Sigmoid colon (tissue), 7 donors: ENCODE data around the gene YKT6. TPM values are rescaled to one million over a fixed set of nuclear protein-coding genes. Genes with fewer than 3 reads are reported as not detected.
"Not testable (repeated sequence)": the region's sequence is repeated elsewhere in the genome, so short reads cannot be mapped to it uniquely, and the experiment has no call there.

Source experiments
- DNase-seq: peaks from one replicate; pipeline ENCODE4 v3.0.0-alpha.2; 2019
- H3K27ac ChIP-seq, 4 donors: fragments of 200-600 bp; sonication (generic); one replicate each; pipeline ENCODE4 v1.5.1; 2016 to 2019; ENCODE audit warnings: mild to moderate bottlenecking in 1 of 4
- H3K27me3 ChIP-seq, 3 donors: fragments of 200-600 bp; sonication (generic); one replicate each; pipeline ENCODE4 v1.5.1; 2019; ENCODE audit warnings: mild to moderate bottlenecking in 1 of 3
- H3K36me3 ChIP-seq, 4 donors: fragments of 200-600 bp; sonication (generic); one replicate each; pipeline ENCODE4 v1.5.1; 2016 to 2019
- H3K4me1 ChIP-seq, 4 donors: fragments of 200-600 bp; sonication (generic); one replicate each; pipeline ENCODE4 v1.5.1; 2017 to 2019
- H3K4me3 ChIP-seq, 4 donors: fragments of 200-600 bp; sonication (generic); one replicate each; pipeline ENCODE4 v1.5.1; 2017 to 2019; ENCODE audit warnings: mild to moderate bottlenecking in 2 of 4, moderate library complexity in 1 of 4
- H3K9me3 ChIP-seq, 4 donors: fragments of 200-600 bp in 3 of 4; sonication (generic) in 3 of 4; one replicate each; pipeline versions ENCODE4 v1.5.1 to v1.6.1; 2013 to 2019
- CTCF ChIP-seq, 4 experiments: fragments of 450-650 bp in 3 of 4; fragments of 200-600 bp in 1 of 4; IDR thresholded peaks; one replicate each; pipeline ENCODE4 v1.5.1; 2016 to 2019; ENCODE audit warnings: antibody characterized with exemption in 4 of 4, mild to moderate bottlenecking in 3 of 4, moderate library complexity in 2 of 4
- EP300 ChIP-seq, 4 donors: sonication (generic); formaldehyde crosslinking; IDR thresholded peaks; one replicate each; pipeline ENCODE4 v1.6.1; 2017; ENCODE audit warnings: antibody characterized with exemption in 4 of 4
- POLR2A ChIP-seq, 2 donors: fragments of 450-650 bp; IDR thresholded peaks; one replicate each; pipeline ENCODE4 v1.6.1; 2016; ENCODE audit warnings: antibody characterized with exemption in 2 of 2, mild to moderate bottlenecking in 2 of 2, moderate library complexity in 2 of 2
- POLR2AphosphoS5 ChIP-seq, 4 donors: sonication (generic); formaldehyde crosslinking; IDR thresholded peaks; one replicate each; pipeline ENCODE4 v1.6.1; 2017; ENCODE audit warnings: antibody characterized with exemption in 4 of 4
- WGBS, 2 donors: extraction: QIAGEN DNeasy Blood & Tissue Kit; methylation state at CpG; one replicate each; pipeline ENCODE4 v1.1.7; 2013; 5-methylcytosine and 5-hydroxymethylcytosine counted together
- intact Hi-C: fragments of 100-400 bp; cut with DNase I; formaldehyde crosslinking; loops from one replicate; pipeline ENCODE4 v1.15.1; 2023
- polyA plus RNA-seq, 3 donors: library from polyadenylated mRNA; stranded (reverse); fragments of 200-250 nt; gene quantifications; one replicate each; pipeline ENCODE4 v1.2.3, GENCODE V29; 2013
- total RNA-seq, 4 donors: library from RNA; depleted of rRNA; stranded (reverse); fragments of >200 nt; gene quantifications; one replicate each; pipeline ENCODE4 v1.1.0, GENCODE V29; 2016
- donor health status: healthy with polysubstance abuse.
- donor health status: Bipolar disorder and iron deficiency.
- donor health status: healthy.

The YKT6 gene
- total and polyA plus RNA-seq, 7 donors, result 39.2 to 95.5 (median 50.1) TPM

DNA sequence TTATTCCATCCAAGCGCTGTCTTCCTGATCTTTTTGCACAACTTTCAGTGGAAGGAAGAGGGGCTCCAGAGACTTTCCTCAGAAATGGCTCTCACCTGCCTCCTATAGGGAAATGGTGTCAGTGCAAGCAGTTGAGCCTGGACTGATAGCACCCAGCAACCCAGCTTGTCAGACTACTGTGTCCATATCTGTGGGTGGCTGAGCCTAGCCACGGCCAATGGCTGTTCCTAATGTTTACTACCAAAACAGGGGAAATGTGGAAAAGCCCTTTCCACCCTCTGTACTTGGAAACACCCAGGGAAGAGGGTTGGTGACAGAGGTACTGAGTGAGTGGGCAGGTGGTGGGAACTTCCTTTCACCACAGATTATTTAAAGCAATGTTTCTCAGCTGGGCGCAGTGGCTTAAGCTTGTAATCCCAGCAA lies 4.3 kb upstream of the YKT6 start:
- intact Hi-C loops, result no loop called here
- H3K36me3 ChIP-seq, result no peaks in the 10 kb centered on the region
- no peaks in the 10 kb centered on the region for H3K9me3 ChIP-seq
- no peak overlapping the region for H3K27ac ChIP-seq
- H3K4me3 ChIP-seq, result no peak overlapping the region
- TF ChIP-seq EP300 (IDR thresholded peaks at IDR 0.05) (no peak), CTCF (IDR thresholded peaks at IDR 0.05) (peak in 3 of 4 experiments; percentile 36 to 60 (median 44))
- 43 to 51% methylated on average over 3 of the region's 3 CpGs for WGBS, 2 donors
- peaks cover 0 to 2% (median 1%) of the 10 kb centered on the region in 4 donors for H3K4me1 ChIP-seq
- peak; percentile 67 for DNase-seq
- H3K27me3 ChIP-seq, result peaks cover 0 to 23% (median 5%) of the 10 kb centered on the region in 3 donors

GRCh38 chr7:44197474-44197873 lies 3.3 kb upstream of the YKT6 start:
- Histone ChIP-seq H3K4me1 (peaks cover 0 to 12% (median 11%) of the 10 kb centered on the region in 4 donors), H3K27ac (no peak overlapping the region), H3K27me3 (peaks cover 0 to 18% (median 5%) of the 10 kb centered on the region in 3 donors), H3K36me3 (no peaks in the 10 kb centered on the region), H3K4me3 (no peak overlapping the region), H3K9me3 (no peaks in the 10 kb centered on the region)
- 80 to 86% methylated on average over 7 of the region's 7 CpGs for WGBS, 2 donors
- intact Hi-C loops, result no loop called here
- TF ChIP-seq POLR2A (IDR thresholded peaks at IDR 0.05), result no peak
- no peak for TF ChIP-seq EP300 (IDR thresholded peaks at IDR 0.05)
- TF ChIP-seq POLR2AphosphoS5 (IDR thresholded peaks at IDR 0.05), result no peak
- no peak for DNase-seq

- Histone ChIP-seq H3K4me1 (peaks cover 0 to 17% (median 14%) of the 10 kb centered on the region in 4 donors), H3K36me3 (peaks cover 0 to 11% (median 6%) of the 10 kb centered on the region in 4 donors), H3K4me3 (peak overlapping the region in 2 of 4 donors; percentile 80 to 87)
- 75% methylated on average over 3 of the region's 3 CpGs; no CpG with 5 or more reads in 1 of the 2 donors for WGBS, 2 donors
- intact Hi-C loops, result loop anchor here (5.0 kb wide), 3 partner anchors 78 to 547 kb away; partner anchors contain the start of genes POLD2, POLM and ZMIZ2
- not testable (repeated sequence) for H3K27ac ChIP-seq, H3K9me3 ChIP-seq, H3K27me3 ChIP-seq, DNase-seq
Measured at GRCh38 chr7:44200163-44200562, 615 bp upstream of the YKT6 start.

DNA sequence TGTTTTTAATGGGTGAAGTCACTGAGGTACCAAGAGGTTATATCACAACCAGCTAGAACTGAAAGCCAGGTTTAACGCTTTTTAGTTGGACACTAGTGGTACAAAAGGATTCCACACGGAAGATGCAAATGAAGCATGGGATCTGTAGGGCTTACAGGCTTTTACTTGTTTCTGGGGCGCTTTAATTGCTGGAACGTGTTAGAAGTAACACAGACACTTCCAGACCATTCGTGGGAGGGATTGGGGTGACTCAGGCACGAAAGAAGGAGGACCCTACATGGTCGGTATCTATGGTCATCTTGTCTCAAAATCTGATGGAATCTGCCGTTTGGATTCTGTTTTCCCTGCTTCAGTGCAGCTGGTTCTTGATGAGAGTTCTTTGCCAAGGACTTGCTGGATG lies 1.0 kb downstream of the YKT6 start:
- Histone ChIP-seq H3K9me3 (no peaks in the 10 kb centered on the region), H3K27me3 (peaks cover 0 to 7% (median 0%) of the 10 kb centered on the region in 3 donors), H3K4me1 (peaks cover 0 to 17% (median 14%) of the 10 kb centered on the region in 4 donors), H3K27ac (no peak overlapping the region), H3K4me3 (peak overlapping the region in 3 of 4 donors; percentile 80 to 93 (median 87)), H3K36me3 (peaks cover 3 to 28% (median 18%) of the 10 kb centered on the region in 4 donors)
- intact Hi-C loops, result loop anchor here (5.0 kb wide), 3 partner anchors 80 to 545 kb away; partner anchors contain the start of genes POLD2, POLM and ZMIZ2
- WGBS, 2 donors, result 48% methylated on average over 8 of the region's 8 CpGs
- TF ChIP-seq CTCF (IDR thresholded peaks at IDR 0.05), result no peak
- no peak for DNase-seq

- H3K9me3 ChIP-seq, result no peaks in the 10 kb centered on the region
- WGBS, 2 donors, result 96% methylated on average over 5 of the region's 5 CpGs
- DNase-seq, result peak; percentile 30
- no peak overlapping the region for H3K4me3 ChIP-seq
- peaks cover 25 to 70% (median 53%) of the 10 kb centered on the region in 4 donors for H3K36me3 ChIP-seq
- H3K4me1 ChIP-seq, result peaks cover 0 to 17% (median 14%) of the 10 kb centered on the region in 4 donors
- TF ChIP-seq POLR2AphosphoS5 (IDR thresholded peaks at IDR 0.05) (no peak), EP300 (IDR thresholded peaks at IDR 0.05) (no peak), POLR2A (IDR thresholded peaks at IDR 0.05) (no peak), CTCF (IDR thresholded peaks at IDR 0.05) (no peak)
- H3K27me3 ChIP-seq, result no peaks in the 10 kb centered on the region
- intact Hi-C loops, result no loop called here
- no peak overlapping the region for H3K27ac ChIP-seq
Measured at GRCh38 chr7:44206008-44206407, 5.2 kb downstream of the YKT6 start.

DNA sequence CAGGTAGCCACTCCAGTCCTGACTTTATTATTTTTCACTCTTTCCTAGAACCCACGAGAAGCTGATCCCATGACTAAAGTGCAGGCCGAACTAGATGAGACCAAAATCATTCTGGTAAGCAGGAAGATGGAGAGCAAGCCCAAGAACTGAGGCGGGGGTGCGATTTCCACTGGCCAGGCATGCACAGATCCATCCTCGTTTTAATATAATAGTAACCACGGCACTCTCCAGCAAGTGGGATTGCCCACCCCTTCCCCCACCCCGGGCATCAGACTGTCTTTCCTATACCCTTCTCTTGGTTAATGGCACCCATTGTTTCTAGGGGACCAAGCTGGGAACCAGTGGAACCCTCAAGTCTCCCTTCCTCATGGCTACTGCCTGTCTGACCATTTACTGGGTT lies 7.3 kb downstream of the YKT6 start:
- Histone ChIP-seq H3K9me3 (no peaks in the 10 kb centered on the region), H3K4me3 (no peak overlapping the region), H3K27ac (no peak overlapping the region), H3K27me3 (no peaks in the 10 kb centered on the region), H3K36me3 (peaks cover 32 to 91% (median 67%) of the 10 kb centered on the region in 4 donors), H3K4me1 (no peaks in the 10 kb centered on the region)
- 95 to 97% methylated on average over 7 of the region's 7 CpGs for WGBS, 2 donors
- intact Hi-C loops, result no loop called here
- no peak for DNase-seq
- TF ChIP-seq POLR2A (IDR thresholded peaks at IDR 0.05) (no peak), POLR2AphosphoS5 (IDR thresholded peaks at IDR 0.05) (no peak), EP300 (IDR thresholded peaks at IDR 0.05) (no peak), CTCF (IDR thresholded peaks at IDR 0.05) (no peak)
